Esophagus squamous epithelium (tissue), 5 donors: ENCODE data around the gene ACER3. TPM values are rescaled to one million over a fixed set of nuclear protein-coding genes. Genes with fewer than 3 reads are reported as not detected.

ENCODE experiments used
- DNase-seq: peaks from one replicate; lab custom pipeline; 2025; lab: John Stamatoyannopoulos, UW
- H3K27ac ChIP-seq, 4 donors: fragments of 200-600 bp; sonication (generic); one replicate each; pipeline ENCODE4 v1.5.1; 2016 to 2019; ENCODE audit warnings: mild to moderate bottlenecking in 1 of 4
- H3K27me3 ChIP-seq, 4 donors: fragments of 200-600 bp; sonication (generic); 1 replicate in 3 of 4; 2 replicates in 1 of 4; pipeline versions ENCODE4 v1.5.1 to v1.6.0; 2017 to 2021; ENCODE audit warnings: antibody characterized with exemption in 1 of 4
- H3K36me3 ChIP-seq, 3 donors: fragments of 200-600 bp; sonication (generic); one replicate each; pipeline ENCODE4 v1.5.1; 2016 to 2019
- H3K4me1 ChIP-seq, 3 donors: fragments of 200-600 bp; sonication (generic); one replicate each; pipeline ENCODE4 v1.5.1; 2017 to 2019
- H3K4me3 ChIP-seq, 4 donors: fragments of 200-600 bp; sonication (generic); 1 replicate in 3 of 4; 2 replicates in 1 of 4; pipeline ENCODE4 v1.5.1; 2016 to 2019; ENCODE audit warnings: mild to moderate bottlenecking in 2 of 4, moderate library complexity in 1 of 4
- H3K9me3 ChIP-seq, 3 donors: fragments of 200-600 bp; sonication (generic); one replicate each; pipeline ENCODE4 v1.5.1; 2016 to 2019
- CTCF ChIP-seq, 6 experiments: fragments of 450-650 bp in 4 of 6; fragments of 200-600 bp in 2 of 6; sonication (generic) in 2 of 6; IDR thresholded peaks; one replicate each; pipeline ENCODE4 v1.5.1; 2016 to 2019; ENCODE audit warnings: antibody characterized with exemption in 6 of 6, mild to moderate bottlenecking in 4 of 6, moderate library complexity in 4 of 6
- POLR2A ChIP-seq, 4 donors: fragments of 450-650 bp; IDR thresholded peaks; one replicate each; pipeline ENCODE4 v1.6.1; 2017; ENCODE audit warnings: antibody characterized with exemption in 4 of 4, mild to moderate bottlenecking in 4 of 4, moderate library complexity in 3 of 4
- WGBS, 2 donors: methylation state at CpG; one replicate each; pipeline ENCODE4 v1.1.5; 2018; 5-methylcytosine and 5-hydroxymethylcytosine counted together
- intact Hi-C: fragments of 100-400 bp; cut with DNase I; formaldehyde crosslinking; loops from one replicate; pipeline ENCODE4 v1.15.0; 2022
- total RNA-seq, 4 donors: library from RNA; depleted of rRNA; stranded (reverse); fragments of >200 nt; gene quantifications; one replicate each; pipeline ENCODE4 v1.1.0, GENCODE V29; 2016
- donor health status: DM: yes; HTN: yes; CAD: no.

Gene ACER3
- total RNA-seq, 4 donors from 2014 or later, result 9.9 to 34.2 (median 23.3) TPM

GRCh38 chr11:76872959-76873827, 12.5 kb downstream of the ACER3 start:
- Histone ChIP-seq H3K4me3 (no peak overlapping the region), H3K36me3 (peaks cover 0 to 17% (median 0%) of the 10 kb centered on the region in 3 donors), H3K27me3 (no peaks in the 10 kb centered on the region), H3K27ac (no peak overlapping the region), H3K9me3 (no peaks in the 10 kb centered on the region), H3K4me1 (peaks cover 0 to 6% (median 0%) of the 10 kb centered on the region in 3 donors)
- TF ChIP-seq POLR2A (IDR thresholded peaks at IDR 0.05) (no peak), CTCF (IDR thresholded peaks at IDR 0.05) (no peak)
- DNase-seq, result no peak
- intact Hi-C loops, result no loop called here
- 77 to 91% methylated on average over 2 to 4 of the region's 6 CpGs for WGBS, 2 donors

- Histone ChIP-seq H3K9me3 (no peaks in the 10 kb centered on the region), H3K27me3 (no peaks in the 10 kb centered on the region), H3K4me3 (no peak overlapping the region), H3K27ac (no peak overlapping the region), H3K36me3 (no peaks in the 10 kb centered on the region), H3K4me1 (no peaks in the 10 kb centered on the region)
- DNase-seq, result no peak
- TF ChIP-seq POLR2A (IDR thresholded peaks at IDR 0.05) (no peak), CTCF (IDR thresholded peaks at IDR 0.05) (no peak)
- intact Hi-C loops, result no loop called here
- 85 to 86% methylated on average over 2 of the region's 2 CpGs for WGBS, 2 donors
Observed at GRCh38 chr11:76878014-76878413, 17.3 kb downstream of the ACER3 start.

GRCh38 chr11:76880314-76880713, 19.6 kb downstream of the ACER3 start:
- H3K36me3 ChIP-seq, result no peaks in the 10 kb centered on the region
- intact Hi-C loops, result no loop called here
- H3K27ac ChIP-seq, result no peak overlapping the region
- H3K4me1 ChIP-seq, result peaks cover 0 to 7% (median 7%) of the 10 kb centered on the region in 3 donors
- no peak for TF ChIP-seq POLR2A (IDR thresholded peaks at IDR 0.05)
- no peak for TF ChIP-seq CTCF (IDR thresholded peaks at IDR 0.05)
- H3K4me3 ChIP-seq, result no peak overlapping the region
- H3K9me3 ChIP-seq, result no peaks in the 10 kb centered on the region
- WGBS, 2 donors, result 58 to 88% methylated on average over 2 of the region's 2 CpGs
- no peaks in the 10 kb centered on the region for H3K27me3 ChIP-seq
- DNase-seq, result no peak

- H3K36me3 ChIP-seq, result no peaks in the 10 kb centered on the region
- DNase-seq, result no peak
- H3K9me3 ChIP-seq, result no peaks in the 10 kb centered on the region
- TF ChIP-seq CTCF (IDR thresholded peaks at IDR 0.05) (no peak), POLR2A (IDR thresholded peaks at IDR 0.05) (no peak)
- H3K27ac ChIP-seq, result no peak overlapping the region
- H3K4me1 ChIP-seq, result peaks cover 0 to 13% (median 12%) of the 10 kb centered on the region in 3 donors
- H3K27me3 ChIP-seq, result no peaks in the 10 kb centered on the region
- intact Hi-C loops, result no loop called here
- 94 to 98% methylated on average over 4 of the region's 4 CpGs for WGBS, 2 donors
- no peak overlapping the region for H3K4me3 ChIP-seq
Observed at GRCh38 chr11:76880956-76881355, 20.2 kb downstream of the ACER3 start.

GRCh38 chr11:76885390-76886097, 24.8 kb downstream of the ACER3 start:
- no peak for DNase-seq

More at GRCh38 chr11:76885390-76886097, 24.8 kb downstream of the ACER3 start:
- TF ChIP-seq CTCF (IDR thresholded peaks at IDR 0.05) (no peak), POLR2A (IDR thresholded peaks at IDR 0.05) (no peak)
- H3K36me3 ChIP-seq, result peaks cover 0 to 7% (median 0%) of the 10 kb centered on the region in 3 donors
- H3K9me3 ChIP-seq, result no peaks in the 10 kb centered on the region
- intact Hi-C loops, result no loop called here
- WGBS, 2 donors, result 56 to 57% methylated on average over 9 of the region's 9 CpGs
- no peak overlapping the region for H3K27ac ChIP-seq
- peaks cover 0 to 13% (median 12%) of the 10 kb centered on the region in 3 donors for H3K4me1 ChIP-seq
- no peaks in the 10 kb centered on the region for H3K27me3 ChIP-seq
- H3K4me3 ChIP-seq, result no peak overlapping the region
